ENCODE measurements around the gene BORCS6. TPM values are rescaled to one million over a fixed set of nuclear protein-coding genes. Genes with fewer than 3 reads are reported as not detected.

Gene BORCS6
- total and polyA plus RNA-seq, 2 of the 13 experiments (the other 11 are each of a cell fraction or from before 2014, with no cell fraction given), result 2.0 to 5.1 TPM

- TF ChIP-seq HMGXB4 (CRISPR knock-in tag; IDR thresholded peaks at IDR 0.05; ENCODE audit: borderline replicate concordance in 1 of 2, low read depth in 1 of 2) (peak; percentile 99; a peak in 3 of 4 replicates), ATF4 (CRISPR knock-in tag; IDR thresholded peaks at IDR 0.05) (no peak), PITX1 (CRISPR knock-in tag; IDR thresholded peaks at IDR 0.05) (no peak; the same call in 1 of the 2 replicates), BCL6 (CRISPR knock-in tag; IDR thresholded peaks at IDR 0.05) (no peak), ZNF563 (CRISPR knock-in tag; IDR thresholded peaks at IDR 0.05) (no peak), SAP130 (CRISPR knock-in tag; IDR thresholded peaks at IDR 0.05; ENCODE audit: low read depth) (no peak; the same call in 1 of the 2 replicates), WIZ (CRISPR knock-in tag; IDR thresholded peaks at IDR 0.05) (no peak), ZZZ3 (CRISPR knock-in tag; IDR thresholded peaks at IDR 0.05; ENCODE audit: borderline replicate concordance) (no peak)
Measured at GRCh38 chr17:8185582-8186445, 4.2 kb downstream of the BORCS6 start (continued).

Data from HepG2 (cell line).